ENCODE results near the gene GLRA2.

DNA sequence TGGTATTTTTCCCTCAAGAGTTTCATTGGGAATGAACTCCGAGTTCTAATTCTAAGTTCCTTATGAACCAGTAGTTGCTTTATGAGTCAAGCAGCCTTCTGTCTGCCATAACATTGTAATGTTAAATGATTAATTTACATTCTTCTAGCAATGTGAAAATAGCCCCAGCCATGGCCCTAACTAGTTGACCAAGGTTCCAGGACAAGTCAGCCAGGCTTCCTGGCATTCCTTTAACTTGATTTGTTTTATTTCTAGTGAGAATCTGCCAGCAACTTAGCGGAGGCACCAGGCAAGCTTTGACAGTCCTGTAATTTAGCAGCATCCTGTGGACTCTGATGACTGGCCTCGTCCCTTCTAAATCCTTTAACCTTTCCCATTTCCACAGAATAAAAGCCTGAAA lies 69.0 kb downstream of the GLRA2 start:
- TF ChIP-seq, protein P1, sequence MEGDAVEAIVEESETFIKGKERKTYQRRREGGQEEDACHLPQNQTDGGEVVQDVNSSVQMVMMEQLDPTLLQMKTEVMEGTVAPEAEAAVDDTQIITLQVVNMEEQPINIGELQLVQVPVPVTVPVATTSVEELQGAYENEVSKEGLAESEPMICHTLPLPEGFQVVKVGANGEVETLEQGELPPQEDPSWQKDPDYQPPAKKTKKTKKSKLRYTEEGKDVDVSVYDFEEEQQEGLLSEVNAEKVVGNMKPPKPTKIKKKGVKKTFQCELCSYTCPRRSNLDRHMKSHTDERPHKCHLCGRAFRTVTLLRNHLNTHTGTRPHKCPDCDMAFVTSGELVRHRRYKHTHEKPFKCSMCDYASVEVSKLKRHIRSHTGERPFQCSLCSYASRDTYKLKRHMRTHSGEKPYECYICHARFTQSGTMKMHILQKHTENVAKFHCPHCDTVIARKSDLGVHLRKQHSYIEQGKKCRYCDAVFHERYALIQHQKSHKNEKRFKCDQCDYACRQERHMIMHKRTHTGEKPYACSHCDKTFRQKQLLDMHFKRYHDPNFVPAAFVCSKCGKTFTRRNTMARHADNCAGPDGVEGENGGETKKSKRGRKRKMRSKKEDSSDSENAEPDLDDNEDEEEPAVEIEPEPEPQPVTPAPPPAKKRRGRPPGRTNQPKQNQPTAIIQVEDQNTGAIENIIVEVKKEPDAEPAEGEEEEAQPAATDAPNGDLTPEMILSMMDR (IDR thresholded peaks at IDR 0.05; ENCODE audit: insufficient read depth, low read length): no peak
- no peak for TF ChIP-seq POLR2AphosphoS5 (IDR thresholded peaks at IDR 0.05; ENCODE audit: low read depth)
- no peak for TF ChIP-seq SPI1 (IDR thresholded peaks at IDR 0.05; ENCODE audit: borderline replicate concordance, low read depth)
- TF ChIP-seq, protein P2, sequence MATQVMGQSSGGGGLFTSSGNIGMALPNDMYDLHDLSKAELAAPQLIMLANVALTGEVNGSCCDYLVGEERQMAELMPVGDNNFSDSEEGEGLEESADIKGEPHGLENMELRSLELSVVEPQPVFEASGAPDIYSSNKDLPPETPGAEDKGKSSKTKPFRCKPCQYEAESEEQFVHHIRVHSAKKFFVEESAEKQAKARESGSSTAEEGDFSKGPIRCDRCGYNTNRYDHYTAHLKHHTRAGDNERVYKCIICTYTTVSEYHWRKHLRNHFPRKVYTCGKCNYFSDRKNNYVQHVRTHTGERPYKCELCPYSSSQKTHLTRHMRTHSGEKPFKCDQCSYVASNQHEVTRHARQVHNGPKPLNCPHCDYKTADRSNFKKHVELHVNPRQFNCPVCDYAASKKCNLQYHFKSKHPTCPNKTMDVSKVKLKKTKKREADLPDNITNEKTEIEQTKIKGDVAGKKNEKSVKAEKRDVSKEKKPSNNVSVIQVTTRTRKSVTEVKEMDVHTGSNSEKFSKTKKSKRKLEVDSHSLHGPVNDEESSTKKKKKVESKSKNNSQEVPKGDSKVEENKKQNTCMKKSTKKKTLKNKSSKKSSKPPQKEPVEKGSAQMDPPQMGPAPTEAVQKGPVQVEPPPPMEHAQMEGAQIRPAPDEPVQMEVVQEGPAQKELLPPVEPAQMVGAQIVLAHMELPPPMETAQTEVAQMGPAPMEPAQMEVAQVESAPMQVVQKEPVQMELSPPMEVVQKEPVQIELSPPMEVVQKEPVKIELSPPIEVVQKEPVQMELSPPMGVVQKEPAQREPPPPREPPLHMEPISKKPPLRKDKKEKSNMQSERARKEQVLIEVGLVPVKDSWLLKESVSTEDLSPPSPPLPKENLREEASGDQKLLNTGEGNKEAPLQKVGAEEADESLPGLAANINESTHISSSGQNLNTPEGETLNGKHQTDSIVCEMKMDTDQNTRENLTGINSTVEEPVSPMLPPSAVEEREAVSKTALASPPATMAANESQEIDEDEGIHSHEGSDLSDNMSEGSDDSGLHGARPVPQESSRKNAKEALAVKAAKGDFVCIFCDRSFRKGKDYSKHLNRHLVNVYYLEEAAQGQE (IDR thresholded peaks at IDR 0.05; ENCODE audit: insufficient replicate concordance, low read depth): no peak

Data from HL-60 (cell line).